ENCODE results near the gene ZNF77.

DNA sequence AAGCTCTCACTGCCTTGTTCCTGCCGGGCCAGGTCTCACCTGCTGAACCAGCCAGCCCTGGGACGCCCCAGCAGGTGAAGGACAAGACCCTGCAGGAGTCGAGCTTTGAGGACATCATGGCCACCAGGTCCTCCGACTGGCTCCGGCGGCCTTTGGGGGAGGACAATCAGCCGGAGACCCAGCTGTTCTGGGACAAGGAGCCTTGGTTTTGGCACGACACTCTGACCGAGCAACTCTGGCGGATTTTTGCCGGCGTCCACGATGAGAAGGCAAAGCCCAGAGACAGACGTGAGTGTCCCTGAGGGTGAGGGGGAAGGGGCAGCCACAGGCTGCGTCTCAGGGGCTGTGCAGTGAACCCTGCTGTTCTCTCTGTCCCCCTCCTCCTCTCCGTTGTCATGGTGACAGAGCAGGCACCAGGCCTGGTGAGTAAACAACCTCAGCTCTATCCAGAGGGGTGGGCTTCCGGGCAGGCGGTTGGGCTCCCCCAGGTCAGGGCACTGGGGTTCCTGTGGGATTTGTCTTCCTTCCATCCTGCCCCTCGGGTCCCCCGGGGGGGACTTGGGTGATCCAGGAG, 42.3 kb upstream of the ZNF77 start:
- TF ChIP-seq CTCF (IDR thresholded peaks at IDR 0.05) (no peak), POLR2A (IDR thresholded peaks at IDR 0.05) (no peak)
